ENCODE data around the gene EIF3L.
A peak's percentile ranks its signal among the peaks of the same experiment; 100 is the strongest.
"Not testable (repeated sequence)": the region's sequence is repeated elsewhere in the genome, so short reads cannot be mapped to it uniquely, and the experiment has no call there.

The EIF3L gene
- 147 to 211 (median 211) reads per million in 3 donors for total RNA-seq

DNA sequence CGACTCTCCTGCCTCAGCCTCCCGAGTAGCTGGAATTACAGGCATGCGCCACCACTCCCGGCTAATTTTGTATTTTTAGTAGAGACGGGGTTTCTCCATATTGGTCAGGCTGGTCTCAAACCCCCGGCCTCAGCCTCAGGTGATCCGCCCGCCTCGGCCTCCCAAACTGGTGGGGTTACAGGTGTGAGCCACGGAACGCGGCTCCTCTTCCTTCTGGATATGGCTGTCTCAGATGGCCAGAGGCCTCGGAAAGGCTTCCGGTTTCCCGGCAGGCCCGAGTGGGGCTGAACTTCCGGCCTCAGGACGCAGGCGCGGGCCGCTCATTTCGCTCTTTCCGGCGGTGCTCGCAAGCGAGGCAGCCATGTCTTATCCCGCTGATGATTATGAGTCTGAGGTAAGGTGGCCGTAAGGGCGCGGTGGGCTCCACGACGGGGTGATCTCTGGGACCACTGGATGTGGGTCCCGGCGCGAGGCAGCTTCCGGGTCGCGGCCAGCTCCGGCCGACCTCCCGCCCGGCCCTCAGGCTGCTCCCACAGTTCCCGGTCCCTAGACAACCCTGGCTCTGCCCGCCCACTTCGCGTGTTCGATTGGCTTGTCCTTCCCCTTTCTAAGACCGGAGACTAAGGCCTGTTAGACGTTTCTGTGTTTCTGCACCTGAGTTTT is at the start of gene EIF3L:
EIF3L (plus strand) TSS at position 331 of the 663 bp plus-strand sequence; CDS start at position 362, 31 bp downstream.
- H3K27me3 ChIP-seq (replicated peaks; ENCODE audit: control insufficient read depth, insufficient read depth, low read length, poor library complexity, severe bottlenecking) = no peaks in the 10 kb centered on the region
- H3K9me3 ChIP-seq (ENCODE audit: control insufficient read depth, low read length) = no peaks in the 10 kb centered on the region
- H3K36me3 ChIP-seq (ENCODE audit: control insufficient read depth, insufficient read depth, low read length) = peaks cover 20% of the 10 kb centered on the region
- peak; percentile 73 to 83 (median 78) for DNase-seq
- peak within 1 kb of the TSS; percentile 79 for H3K27ac ChIP-seq (ENCODE audit: insufficient read depth, low read length, poor library complexity, severe bottlenecking)
- peak within 1 kb of the TSS; percentile 84 for H3K4me3 ChIP-seq (ENCODE audit: insufficient read depth, low read depth, low read length, poor library complexity, severe bottlenecking)
- H3K4me1 ChIP-seq (ENCODE audit: control insufficient read depth, insufficient read depth, low read length, poor library complexity, severe bottlenecking) = peaks cover 5% of the 10 kb centered on the region

DNA sequence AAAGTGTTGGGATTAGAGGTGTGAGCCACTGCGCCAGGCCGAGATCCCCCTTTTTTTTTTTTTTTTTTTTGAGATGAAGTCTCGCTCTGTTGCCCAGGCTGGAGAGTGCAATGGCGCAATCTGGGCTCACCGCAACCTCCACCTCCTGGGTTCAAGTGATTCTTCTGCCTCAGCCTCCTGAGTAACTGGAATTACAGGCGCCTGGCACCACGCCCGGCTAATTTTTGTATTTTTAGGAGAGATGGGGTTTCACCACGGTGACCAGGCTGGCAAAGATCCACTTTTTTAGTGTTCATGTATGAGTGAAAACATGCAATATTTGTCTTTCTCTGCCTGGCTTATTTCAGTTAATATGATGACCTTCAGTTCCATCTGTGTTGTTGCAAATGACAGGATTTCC is 49.2 kb upstream of the EIF3L start:
- not testable (repeated sequence) for H3K36me3 ChIP-seq (ENCODE audit: control insufficient read depth, insufficient read depth, low read length)
- H3K27me3 ChIP-seq (replicated peaks; ENCODE audit: control insufficient read depth, insufficient read depth, low read length, poor library complexity, severe bottlenecking) = peaks cover 13% of the 10 kb centered on the region

DNA sequence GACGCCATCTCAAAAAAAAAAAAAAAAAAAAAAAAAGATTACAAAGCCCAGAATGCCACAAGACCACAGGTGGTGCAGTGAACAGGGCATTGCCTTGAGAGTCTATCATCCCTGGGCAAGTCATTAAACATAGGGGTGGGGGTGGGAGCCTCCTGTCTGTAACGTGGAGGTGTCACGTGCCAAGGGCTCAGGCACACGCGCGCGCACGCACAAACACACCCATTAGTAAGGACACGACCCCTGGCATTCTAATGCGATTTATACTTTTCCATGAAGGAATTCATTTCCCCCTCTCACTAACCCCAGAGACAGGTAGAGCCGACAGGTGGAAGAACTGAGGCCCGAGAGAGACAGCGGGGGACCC is 47.3 kb upstream of the EIF3L start:
- H3K4me1 ChIP-seq (ENCODE audit: control insufficient read depth, insufficient read depth, low read length, poor library complexity, severe bottlenecking) = peaks cover 22% of the 10 kb centered on the region
- H3K36me3 ChIP-seq (ENCODE audit: control insufficient read depth, insufficient read depth, low read length) = no peaks in the 10 kb centered on the region
- H3K9me3 ChIP-seq (ENCODE audit: control insufficient read depth, low read length) = no peaks in the 10 kb centered on the region
- peak overlapping the region; percentile 62 for H3K4me3 ChIP-seq (ENCODE audit: insufficient read depth, low read depth, low read length, poor library complexity, severe bottlenecking)
- peaks cover 28% of the 10 kb centered on the region for H3K27me3 ChIP-seq (replicated peaks; ENCODE audit: control insufficient read depth, insufficient read depth, low read length, poor library complexity, severe bottlenecking)
- no peak overlapping the region for H3K27ac ChIP-seq (ENCODE audit: insufficient read depth, low read length, poor library complexity, severe bottlenecking)
- DNase-seq = no peak

More for the DNA sequence above, 49.2 kb upstream of the EIF3L start:
- not testable (repeated sequence) for H3K27ac ChIP-seq (ENCODE audit: insufficient read depth, low read length, poor library complexity, severe bottlenecking); H3K4me3 ChIP-seq (ENCODE audit: insufficient read depth, low read depth, low read length, poor library complexity, severe bottlenecking); H3K9me3 ChIP-seq (ENCODE audit: control insufficient read depth, low read length); DNase-seq
- peaks cover 13% of the 10 kb centered on the region for H3K4me1 ChIP-seq (ENCODE audit: control insufficient read depth, insufficient read depth, low read length, poor library complexity, severe bottlenecking)

DNA sequence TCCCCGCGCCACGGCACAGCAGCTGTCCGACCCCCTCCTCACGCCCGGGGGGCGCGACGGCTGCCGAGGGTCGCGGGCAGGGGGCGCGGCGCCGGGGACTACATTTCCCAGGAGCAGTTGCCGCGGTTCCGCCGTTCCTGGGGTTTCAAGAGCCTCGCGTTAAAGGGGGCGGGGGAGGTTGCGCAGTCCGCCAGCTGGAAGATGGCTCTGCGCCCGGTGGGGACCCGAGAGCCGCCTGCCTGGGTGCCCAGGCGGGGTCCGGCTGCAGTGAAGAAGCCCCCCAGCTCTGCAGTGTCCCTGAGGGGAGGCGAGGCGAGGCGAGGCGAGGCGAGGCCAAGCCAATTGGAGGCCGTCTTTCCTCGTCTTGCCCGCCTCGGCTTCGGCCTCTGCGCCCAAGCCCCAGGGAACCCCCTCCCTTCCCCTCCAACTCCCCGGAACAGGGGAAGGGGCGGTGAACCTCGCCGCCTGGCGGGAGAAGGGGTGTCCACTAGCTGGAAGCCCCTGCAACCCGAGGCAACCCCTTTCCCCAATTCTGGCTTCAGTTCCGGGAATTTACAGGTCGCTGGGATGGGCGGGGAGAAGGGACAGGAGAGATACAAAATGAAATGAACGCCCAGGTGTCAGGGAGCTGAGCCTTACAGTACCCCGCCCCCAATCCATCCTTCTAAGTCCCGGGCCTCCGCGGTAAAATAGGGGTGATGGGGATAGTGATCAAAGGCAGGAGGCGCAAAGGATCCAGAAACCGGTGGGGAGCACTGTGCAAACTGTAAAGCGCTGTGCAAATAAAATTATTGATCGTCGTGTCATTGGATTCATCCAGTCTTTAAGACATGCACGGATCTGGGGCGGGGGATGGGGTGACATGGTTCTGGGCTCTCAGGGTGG is 46.7 kb upstream of the EIF3L start:
- DNase-seq = no peak
- no peaks in the 10 kb centered on the region for H3K9me3 ChIP-seq (ENCODE audit: control insufficient read depth, low read length)
- H3K27ac ChIP-seq (ENCODE audit: insufficient read depth, low read length, poor library complexity, severe bottlenecking) = no peak overlapping the region
- H3K27me3 ChIP-seq (replicated peaks; ENCODE audit: control insufficient read depth, insufficient read depth, low read length, poor library complexity, severe bottlenecking) = peaks cover 35% of the 10 kb centered on the region
- peaks cover 28% of the 10 kb centered on the region for H3K4me1 ChIP-seq (ENCODE audit: control insufficient read depth, insufficient read depth, low read length, poor library complexity, severe bottlenecking)
- peak overlapping the region; percentile 62 for H3K4me3 ChIP-seq (ENCODE audit: insufficient read depth, low read depth, low read length, poor library complexity, severe bottlenecking)
- H3K36me3 ChIP-seq (ENCODE audit: control insufficient read depth, insufficient read depth, low read length) = no peaks in the 10 kb centered on the region

DNA sequence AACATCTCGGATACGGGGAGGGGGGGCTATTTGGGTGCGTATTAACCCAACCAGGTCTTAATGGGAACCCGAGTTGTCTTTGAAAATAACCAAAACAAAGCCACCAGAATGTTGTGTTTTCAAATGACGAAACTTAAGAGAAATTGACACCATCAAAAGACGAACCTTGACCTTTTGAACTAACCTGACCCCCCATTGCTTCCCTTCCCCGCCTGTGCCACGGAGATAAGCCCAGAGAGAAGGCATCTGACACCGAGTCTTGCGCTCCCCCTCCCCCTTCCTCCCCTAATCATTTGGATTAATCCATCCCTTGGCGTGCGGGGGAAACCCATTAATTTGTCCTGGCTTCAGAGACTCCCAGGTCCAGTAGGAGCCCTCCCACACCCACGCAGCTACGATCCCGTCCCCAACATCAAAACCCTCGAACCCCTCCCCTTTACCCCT is 46.0 kb upstream of the EIF3L start:
- peak overlapping the region; percentile 62 for H3K4me3 ChIP-seq (ENCODE audit: insufficient read depth, low read depth, low read length, poor library complexity, severe bottlenecking)
- no peak overlapping the region for H3K27ac ChIP-seq (ENCODE audit: insufficient read depth, low read length, poor library complexity, severe bottlenecking)
- no peak for DNase-seq
- H3K9me3 ChIP-seq (ENCODE audit: control insufficient read depth, low read length) = no peaks in the 10 kb centered on the region
- peaks cover 41% of the 10 kb centered on the region for H3K27me3 ChIP-seq (replicated peaks; ENCODE audit: control insufficient read depth, insufficient read depth, low read length, poor library complexity, severe bottlenecking)
- peaks cover 35% of the 10 kb centered on the region for H3K4me1 ChIP-seq (ENCODE audit: control insufficient read depth, insufficient read depth, low read length, poor library complexity, severe bottlenecking)
- H3K36me3 ChIP-seq (ENCODE audit: control insufficient read depth, insufficient read depth, low read length) = no peaks in the 10 kb centered on the region

DNA sequence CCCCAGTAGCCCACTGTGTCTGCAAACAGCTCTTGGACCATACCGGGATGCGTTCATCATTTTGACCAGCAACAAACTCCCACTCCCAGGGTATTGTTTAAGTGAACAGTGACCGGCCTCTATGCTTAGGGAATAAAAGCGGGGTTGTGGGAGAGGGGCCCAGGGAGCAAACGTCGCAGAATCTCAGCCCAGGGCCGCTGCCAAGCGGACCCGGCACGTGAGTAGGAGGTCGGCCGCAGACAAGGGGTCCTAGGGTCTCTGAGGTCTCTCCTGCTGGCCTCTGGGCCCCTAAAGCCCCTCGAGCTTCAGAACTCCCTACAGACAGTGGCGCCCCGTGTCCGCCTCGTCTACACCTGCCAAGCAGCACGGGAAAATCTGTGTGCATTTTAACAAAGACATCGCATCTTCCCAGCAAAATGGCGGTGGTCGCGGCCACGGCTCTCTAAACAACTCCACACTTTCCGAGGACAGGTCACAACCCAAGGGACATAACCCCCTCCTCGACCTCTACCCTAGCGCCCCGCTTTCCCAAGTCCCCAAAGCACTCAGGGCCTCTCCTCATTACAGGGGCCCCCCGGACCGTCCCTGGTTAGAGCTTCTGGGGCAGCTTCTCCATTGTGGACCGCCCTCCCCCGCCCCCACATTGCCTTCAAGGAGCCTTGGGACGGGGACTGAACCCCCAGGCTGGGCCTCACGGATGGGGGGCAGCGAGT is 45.4 kb upstream of the EIF3L start:
- Histone ChIP-seq H3K4me1 (ENCODE audit: control insufficient read depth, insufficient read depth, low read length, poor library complexity, severe bottlenecking) (peaks cover 37% of the 10 kb centered on the region), H3K27me3 (replicated peaks; ENCODE audit: control insufficient read depth, insufficient read depth, low read length, poor library complexity, severe bottlenecking) (peaks cover 44% of the 10 kb centered on the region), H3K9me3 (ENCODE audit: control insufficient read depth, low read length) (no peaks in the 10 kb centered on the region), H3K4me3 (ENCODE audit: insufficient read depth, low read depth, low read length, poor library complexity, severe bottlenecking) (no peak overlapping the region), H3K36me3 (ENCODE audit: control insufficient read depth, insufficient read depth, low read length) (no peaks in the 10 kb centered on the region), H3K27ac (ENCODE audit: insufficient read depth, low read length, poor library complexity, severe bottlenecking) (no peak overlapping the region)
- DNase-seq = no peak

DNA sequence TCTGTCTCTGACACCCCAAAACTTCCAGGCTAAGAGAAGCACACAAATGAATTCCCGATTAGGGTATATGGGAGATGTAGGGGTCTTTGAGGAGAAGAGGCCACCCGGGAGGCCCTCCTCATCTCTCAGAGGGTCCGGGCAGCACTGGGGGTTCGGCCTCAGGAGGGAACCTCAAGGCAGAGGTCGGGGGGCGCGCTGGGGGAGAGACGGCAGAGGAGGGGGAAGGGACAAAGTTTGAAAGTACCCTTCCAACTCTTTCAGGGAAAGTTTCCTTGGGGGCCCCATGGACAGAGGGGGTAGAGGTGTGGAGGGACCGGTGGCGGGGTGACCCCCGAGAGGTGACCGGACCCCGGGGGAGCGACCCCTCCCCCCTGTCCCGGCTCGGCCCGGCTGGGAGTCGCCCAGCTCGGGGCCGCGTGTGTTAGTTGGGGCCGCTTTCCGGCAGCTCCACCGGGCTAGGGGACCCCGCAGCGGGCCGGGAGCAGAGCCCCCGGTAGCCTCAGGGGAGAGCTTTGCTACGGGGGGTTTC is 44.8 kb upstream of the EIF3L start:
- DNase-seq = no peak
- H3K9me3 ChIP-seq (ENCODE audit: control insufficient read depth, low read length) = no peaks in the 10 kb centered on the region
- H3K27ac ChIP-seq (ENCODE audit: insufficient read depth, low read length, poor library complexity, severe bottlenecking) = no peak overlapping the region
- peaks cover 48% of the 10 kb centered on the region for H3K27me3 ChIP-seq (replicated peaks; ENCODE audit: control insufficient read depth, insufficient read depth, low read length, poor library complexity, severe bottlenecking)
- H3K36me3 ChIP-seq (ENCODE audit: control insufficient read depth, insufficient read depth, low read length) = no peaks in the 10 kb centered on the region
- peak overlapping the region; percentile 62 for H3K4me3 ChIP-seq (ENCODE audit: insufficient read depth, low read depth, low read length, poor library complexity, severe bottlenecking)
- H3K4me1 ChIP-seq (ENCODE audit: control insufficient read depth, insufficient read depth, low read length, poor library complexity, severe bottlenecking) = peaks cover 37% of the 10 kb centered on the region

DNA sequence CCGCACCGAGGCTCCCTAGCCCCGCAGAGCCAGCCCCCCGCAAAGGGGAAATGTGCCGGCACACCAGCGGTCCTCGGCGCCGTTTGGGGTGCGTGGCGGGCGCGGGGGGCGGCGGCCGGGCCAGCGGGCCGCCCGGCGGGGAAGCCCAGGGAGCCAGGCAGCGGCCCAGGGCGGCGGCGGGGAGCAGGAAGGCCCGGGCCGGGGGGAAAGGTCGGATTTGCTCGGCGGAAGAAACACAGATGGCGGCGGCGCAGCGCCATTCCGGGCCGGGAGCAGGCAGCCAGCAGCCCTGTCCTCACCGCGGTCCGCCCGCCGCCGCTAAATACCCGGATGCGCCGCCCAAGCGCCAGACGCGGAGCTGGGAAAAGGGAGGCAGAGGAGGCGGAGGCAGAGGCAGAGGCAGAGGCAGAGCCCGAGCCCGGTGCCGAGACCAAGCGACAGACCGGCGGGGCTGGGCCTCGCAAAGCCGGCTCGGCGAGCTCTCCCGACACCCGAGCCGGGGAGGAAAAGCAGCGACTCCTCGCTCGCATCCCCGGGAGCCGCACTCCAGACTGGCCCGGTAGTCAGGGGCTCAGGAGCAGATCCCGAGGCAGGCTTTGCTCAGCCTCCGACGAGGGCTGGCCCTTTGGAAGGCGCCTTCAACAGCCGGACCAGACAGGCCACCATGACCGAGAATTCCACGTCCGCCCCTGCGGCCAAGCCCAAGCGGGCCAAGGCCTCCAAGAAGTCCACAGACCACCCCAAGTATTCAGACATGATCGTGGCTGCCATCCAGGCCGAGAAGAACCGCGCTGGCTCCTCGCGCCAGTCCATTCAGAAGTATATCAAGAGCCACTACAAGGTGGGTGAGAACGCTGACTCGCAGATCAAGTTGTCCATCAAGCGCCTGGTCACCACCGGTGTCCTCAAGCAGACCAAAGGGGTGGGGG is 44.1 kb upstream of the EIF3L start:
- Histone ChIP-seq H3K36me3 (ENCODE audit: control insufficient read depth, insufficient read depth, low read length) (no peaks in the 10 kb centered on the region), H3K4me3 (ENCODE audit: insufficient read depth, low read depth, low read length, poor library complexity, severe bottlenecking) (peak overlapping the region; percentile 62), H3K27me3 (replicated peaks; ENCODE audit: control insufficient read depth, insufficient read depth, low read length, poor library complexity, severe bottlenecking) (peaks cover 48% of the 10 kb centered on the region), H3K27ac (ENCODE audit: insufficient read depth, low read length, poor library complexity, severe bottlenecking) (no peak overlapping the region), H3K9me3 (ENCODE audit: control insufficient read depth, low read length) (no peaks in the 10 kb centered on the region), H3K4me1 (ENCODE audit: control insufficient read depth, insufficient read depth, low read length, poor library complexity, severe bottlenecking) (peaks cover 37% of the 10 kb centered on the region)
- peak; percentile 28 to 43 (median 38) for DNase-seq

DNA sequence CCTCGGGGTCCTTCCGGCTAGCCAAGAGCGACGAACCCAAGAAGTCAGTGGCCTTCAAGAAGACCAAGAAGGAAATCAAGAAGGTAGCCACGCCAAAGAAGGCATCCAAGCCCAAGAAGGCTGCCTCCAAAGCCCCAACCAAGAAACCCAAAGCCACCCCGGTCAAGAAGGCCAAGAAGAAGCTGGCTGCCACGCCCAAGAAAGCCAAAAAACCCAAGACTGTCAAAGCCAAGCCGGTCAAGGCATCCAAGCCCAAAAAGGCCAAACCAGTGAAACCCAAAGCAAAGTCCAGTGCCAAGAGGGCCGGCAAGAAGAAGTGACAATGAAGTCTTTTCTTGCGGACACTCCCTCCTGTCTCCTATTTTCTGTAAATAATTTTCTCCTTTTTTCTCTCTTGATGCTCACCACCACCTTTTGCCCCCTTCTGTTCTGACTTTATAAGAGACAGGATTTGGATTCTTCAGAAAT is 43.4 kb upstream of the EIF3L start:
- no peak overlapping the region for H3K27ac ChIP-seq (ENCODE audit: insufficient read depth, low read length, poor library complexity, severe bottlenecking)
- peaks cover 48% of the 10 kb centered on the region for H3K27me3 ChIP-seq (replicated peaks; ENCODE audit: control insufficient read depth, insufficient read depth, low read length, poor library complexity, severe bottlenecking)
- peaks cover 37% of the 10 kb centered on the region for H3K4me1 ChIP-seq (ENCODE audit: control insufficient read depth, insufficient read depth, low read length, poor library complexity, severe bottlenecking)
- H3K36me3 ChIP-seq (ENCODE audit: control insufficient read depth, insufficient read depth, low read length) = no peaks in the 10 kb centered on the region
- DNase-seq = no peak
- H3K4me3 ChIP-seq (ENCODE audit: insufficient read depth, low read depth, low read length, poor library complexity, severe bottlenecking) = no peak overlapping the region
- no peaks in the 10 kb centered on the region for H3K9me3 ChIP-seq (ENCODE audit: control insufficient read depth, low read length)

All from effector memory CD4-positive, alpha-beta T cell (primary cell).